NCI-H510A (cell line): ENCODE results near the gene MST1R.
"Not testable (repeated sequence)": the region's sequence is repeated elsewhere in the genome, so short reads cannot be mapped to it uniquely, and the experiment has no call there.

ENCODE experiments used
- DNase-seq: peaks from one replicate; lab custom pipeline; 2025; lab: John Stamatoyannopoulos, UW

The MST1R gene

GRCh38 chr3:49903451-49904424 lies at the start of gene MST1R:
TSS of gene MST1R (minus strand) at chr3:49903873. CDS start at chr3:49903609, 264 bp downstream.
- DNase-seq, result peak; percentile 96

DNA sequence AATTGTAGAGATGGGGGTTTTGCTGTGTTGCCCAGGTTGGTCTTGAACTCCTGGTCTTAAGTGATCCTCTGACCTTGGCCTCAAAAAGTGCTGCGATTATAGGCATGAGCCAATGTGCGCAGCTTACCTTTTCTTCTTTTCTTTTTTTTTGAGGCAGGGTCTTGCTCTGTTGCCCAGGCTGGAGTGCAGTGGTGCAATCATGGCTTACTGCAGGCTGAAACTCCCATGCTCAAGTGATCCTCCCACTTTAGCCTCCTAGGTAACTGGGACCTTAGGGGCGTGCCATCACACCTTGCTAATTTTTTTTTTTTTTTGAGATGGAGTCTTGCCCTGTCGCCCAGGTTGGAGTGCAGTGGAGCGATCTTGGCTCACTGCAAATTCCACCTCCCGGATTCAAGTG lies 49.3 kb upstream of the MST1R start:
- no peak for DNase-seq

GRCh38 chr3:49942651-49943050 lies 39.0 kb upstream of the MST1R start:
- DNase-seq, result no peak

- no peak for DNase-seq
These were observed 37.1 kb upstream of the MST1R start for GRCh38 chr3:49940667-49941249.

- peak; percentile 95 for DNase-seq
These were observed 36.4 kb upstream of the MST1R start, which contains the start of gene RBM6 for GRCh38 chr3:49939858-49940666. TSS of gene RBM6 (plus strand) at chr3:49940150. CDS start at chr3:49962642, 22,492 bp downstream.

- no peak for DNase-seq
These were observed 33.4 kb upstream of the MST1R start for GRCh38 chr3:49937090-49937489.

DNA sequence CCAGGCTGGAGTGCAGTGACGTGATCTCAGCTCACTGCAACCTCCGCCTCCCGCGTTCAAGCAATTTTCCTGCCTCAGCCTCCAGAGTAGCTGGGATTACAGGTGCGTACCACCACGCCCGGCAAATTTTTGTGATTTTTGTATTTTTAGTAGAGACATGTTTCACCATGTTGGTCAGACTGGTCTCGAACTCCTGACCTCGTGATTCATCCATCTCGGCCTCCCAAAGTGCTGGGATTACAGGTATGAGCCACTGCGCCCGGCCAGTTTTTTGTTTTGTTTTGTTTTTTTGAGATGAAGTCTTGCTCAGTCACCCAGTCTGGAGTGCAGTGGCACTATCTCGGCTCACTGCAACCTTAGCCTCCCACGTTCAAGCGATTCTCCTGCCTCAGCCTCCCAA lies 28.6 kb upstream of the MST1R start:
- not testable (repeated sequence) for DNase-seq

DNA sequence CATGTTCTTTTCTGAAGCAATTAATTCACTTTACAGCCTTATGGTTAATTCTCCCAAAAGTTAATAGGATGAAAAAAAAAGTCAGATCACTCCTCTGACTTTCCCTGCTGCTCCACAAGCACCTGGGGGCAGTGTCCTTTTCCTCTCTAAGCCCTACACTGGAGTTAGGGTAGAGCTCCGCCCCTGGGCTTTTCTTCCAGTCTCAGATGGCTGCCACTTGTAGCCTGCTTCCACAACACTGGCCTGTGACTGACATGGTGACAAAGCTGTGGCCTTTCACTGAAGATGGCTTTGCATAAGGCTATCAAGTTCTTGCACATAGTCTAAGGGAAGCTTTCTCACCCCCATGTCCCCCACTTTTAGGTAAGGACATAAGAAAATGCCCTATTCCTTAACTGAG lies 27.2 kb upstream of the MST1R start:
- peak; percentile 58 for DNase-seq

DNA sequence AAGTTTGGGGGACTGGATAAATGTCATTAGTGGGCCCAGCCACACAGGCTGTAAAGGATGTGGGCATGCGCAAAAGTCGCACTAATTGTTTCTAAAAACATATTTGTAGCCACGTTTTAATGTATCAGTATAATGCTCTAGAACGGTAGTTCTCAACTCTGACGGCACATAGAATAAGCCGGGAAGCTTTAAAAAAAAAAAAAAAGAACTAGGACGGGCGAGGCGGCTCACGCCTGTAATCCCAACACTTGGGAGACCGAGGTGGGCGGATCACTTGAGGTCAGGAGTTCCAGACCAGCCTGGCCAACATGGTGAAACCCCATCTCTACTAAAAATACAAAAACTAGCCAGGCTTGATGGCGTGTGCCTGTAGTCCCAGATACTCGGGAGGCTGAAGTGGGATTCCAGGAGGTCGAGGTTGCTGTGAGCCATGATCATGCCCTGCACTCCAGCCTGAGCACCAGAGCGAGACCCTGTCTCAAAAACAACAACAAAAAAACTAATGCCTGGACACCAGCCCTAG lies 26.6 kb upstream of the MST1R start:
- no peak for DNase-seq

- peak; percentile 69 for DNase-seq
These were observed 25.9 kb upstream of the MST1R start, which contains the start of gene MON1A for GRCh38 chr3:49929291-49930167. TSS of gene MON1A (minus strand) at chr3:49929811. CDS start at chr3:49913346, 16,465 bp downstream.

DNA sequence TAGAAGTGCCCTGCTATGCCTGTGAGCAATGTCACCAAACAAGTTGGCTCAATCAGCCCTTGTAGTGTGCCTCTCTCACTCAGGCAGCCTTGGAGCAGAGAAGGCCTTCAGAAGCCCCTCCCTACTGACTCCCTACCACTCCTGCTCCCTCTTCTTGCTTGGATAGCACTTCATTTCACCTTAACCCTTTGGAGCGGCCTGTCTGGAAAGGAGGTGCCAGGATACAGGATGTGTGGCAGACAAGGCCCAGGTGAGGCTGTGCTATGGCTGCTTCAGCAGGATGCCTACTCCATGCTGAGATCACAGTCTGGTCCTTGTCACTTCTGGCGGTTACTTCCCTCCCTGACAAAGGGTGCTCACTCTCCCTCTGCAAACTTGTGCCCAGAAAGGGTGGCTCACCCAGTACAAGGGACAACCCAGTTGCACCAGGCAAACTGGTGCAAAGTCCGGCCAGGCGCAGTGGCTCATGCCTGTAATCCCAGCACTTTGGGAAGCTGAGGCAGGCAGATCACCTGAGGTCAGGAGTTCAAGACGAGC lies 24.9 kb upstream of the MST1R start:
- DNase-seq, result no peak

- no peak for DNase-seq
These were observed 24.1 kb upstream of the MST1R start for GRCh38 chr3:49927798-49928197.

- no peak for DNase-seq
These were observed 22.6 kb upstream of the MST1R start for GRCh38 chr3:49926117-49926728.

DNA sequence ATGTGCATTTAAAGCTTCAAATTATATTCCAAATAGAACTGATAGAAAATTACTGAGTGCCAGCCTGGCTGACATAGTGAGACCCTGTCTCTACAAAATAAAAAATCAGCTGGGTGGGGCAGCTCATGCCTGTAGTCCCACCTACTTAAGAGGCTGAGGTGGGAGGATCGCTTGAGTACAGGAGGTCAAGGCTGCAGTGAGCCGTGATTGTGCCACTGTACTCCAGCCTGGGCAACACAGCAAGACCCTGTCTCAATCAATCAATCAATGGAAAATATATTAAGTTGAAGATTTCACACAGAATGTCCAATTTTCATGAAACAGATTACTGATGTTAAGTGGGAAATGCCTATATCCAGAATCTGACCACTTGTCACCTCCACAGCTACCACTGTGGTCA lies 21.8 kb upstream of the MST1R start:
- DNase-seq, result no peak

DNA sequence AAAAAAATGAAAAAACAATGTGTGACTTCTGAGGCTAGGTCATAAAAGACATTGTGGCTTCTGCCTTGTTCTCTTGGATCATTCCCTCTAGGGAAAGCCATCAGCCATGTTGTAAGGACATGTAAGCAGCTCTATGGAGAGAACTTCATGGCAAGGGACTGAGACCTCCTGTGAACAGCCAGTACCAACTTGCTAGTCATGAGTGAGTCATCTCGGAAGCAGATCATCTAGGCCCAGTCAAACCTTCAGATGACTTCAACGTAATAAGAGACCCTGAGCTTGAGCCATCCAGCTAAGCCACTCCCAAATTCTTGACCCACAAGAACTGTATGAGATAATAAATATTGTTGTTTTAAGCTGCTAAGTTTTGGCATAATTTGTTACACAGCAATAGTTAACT lies 21.0 kb upstream of the MST1R start:
- DNase-seq, result no peak

- DNase-seq, result not testable (repeated sequence)
These were observed 14.3 kb upstream of the MST1R start for GRCh38 chr3:49917806-49918590.

DNA sequence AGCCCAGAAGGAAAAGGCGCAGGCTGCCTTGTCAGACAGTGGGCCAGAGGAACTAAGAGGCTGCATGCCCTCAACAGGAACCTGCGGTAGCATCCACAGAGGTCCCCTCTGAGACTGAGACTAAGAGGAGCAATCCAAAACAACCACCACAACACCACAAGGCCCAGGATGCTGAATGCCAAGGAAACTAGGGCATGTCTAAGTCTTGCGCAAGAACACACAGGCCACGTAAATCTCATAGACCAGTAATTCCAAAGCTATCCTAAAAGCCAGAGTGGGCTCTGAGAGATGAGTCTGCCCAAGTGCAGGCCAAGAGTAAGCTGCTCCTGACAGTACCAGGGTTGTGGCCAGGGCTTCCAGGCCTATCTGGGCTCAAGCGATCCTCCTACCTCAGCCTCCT lies 13.0 kb upstream of the MST1R start:
- no peak for DNase-seq

- no peak for DNase-seq
These were observed 11.2 kb upstream of the MST1R start for GRCh38 chr3:49914906-49915305.

GRCh38 chr3:49912881-49913281 lies 9.2 kb upstream of the MST1R start:
- DNase-seq, result no peak
